ENCODE measurements around the gene CCDC38.

Gene CCDC38

GRCh38 chr12:95962222-95962621 lies 19.8 kb upstream of the CCDC38 start:
- no peak for DNase-seq (ENCODE audit: low read depth in 2 of 3, low spot score in 1 of 3)

GRCh38 chr12:95960241-95960640 lies 17.8 kb upstream of the CCDC38 start:
- DNase-seq (ENCODE audit: low read depth in 2 of 3, low spot score in 1 of 3): no peak

GRCh38 chr12:95959107-95959506 lies 16.7 kb upstream of the CCDC38 start:
- DNase-seq (ENCODE audit: low read depth in 2 of 3, low spot score in 1 of 3): no peak

- no peak for DNase-seq (ENCODE audit: low read depth in 2 of 3, low spot score in 1 of 3)
Observed at GRCh38 chr12:95956557-95957145, 14.2 kb upstream of the CCDC38 start.

- no peak for DNase-seq (ENCODE audit: low read depth in 2 of 3, low spot score in 1 of 3)
Observed at GRCh38 chr12:95955549-95956159, 13.2 kb upstream of the CCDC38 start.

- DNase-seq (ENCODE audit: low read depth in 2 of 3, low spot score in 1 of 3): no peak
Observed at GRCh38 chr12:95953000-95953399, 10.6 kb upstream of the CCDC38 start.

- DNase-seq (ENCODE audit: low read depth in 2 of 3, low spot score in 1 of 3): no peak
Observed at GRCh38 chr12:95951515-95951914, 9.1 kb upstream of the CCDC38 start.

GRCh38 chr12:95949477-95950206 lies 7.2 kb upstream of the CCDC38 start:
- DNase-seq (ENCODE audit: low read depth in 2 of 3, low spot score in 1 of 3): no peak

- no peak for DNase-seq (ENCODE audit: low read depth in 2 of 3, low spot score in 1 of 3)
Observed at GRCh38 chr12:95944108-95944704, 1.8 kb upstream of the CCDC38 start.

GRCh38 chr12:95943330-95943842 lies 972 bp upstream of the CCDC38 start, which contains the start of gene AMDHD1:
AMDHD1 (plus strand) TSS chr12:95943331; CDS start chr12:95943399, 68 bp downstream.
- peak; percentile 28 to 44 (median 33) for DNase-seq (ENCODE audit: low read depth in 2 of 3, low spot score in 1 of 3)

GRCh38 chr12:95942101-95942523 lies 302 bp downstream of the CCDC38 start:
- DNase-seq (ENCODE audit: low read depth in 2 of 3, low spot score in 1 of 3): peak in 1 of 3 donors; percentile 10

- no peak for DNase-seq (ENCODE audit: low read depth in 2 of 3, low spot score in 1 of 3)
Observed at GRCh38 chr12:95940514-95940913, 1.9 kb downstream of the CCDC38 start.

- no peak for DNase-seq (ENCODE audit: low read depth in 2 of 3, low spot score in 1 of 3)
Observed at GRCh38 chr12:95922231-95922630, 20.2 kb downstream of the CCDC38 start.

- no peak for DNase-seq (ENCODE audit: low read depth in 2 of 3, low spot score in 1 of 3)
Observed at GRCh38 chr12:95919110-95919509, 23.3 kb downstream of the CCDC38 start.

- peak in 2 of 3 donors; percentile 10 to 50 for DNase-seq (ENCODE audit: low read depth in 2 of 3, low spot score in 1 of 3)
Observed at GRCh38 chr12:95918194-95918993, 24.0 kb downstream of the CCDC38 start.

- no peak for DNase-seq (ENCODE audit: low read depth in 2 of 3, low spot score in 1 of 3)
Observed at GRCh38 chr12:95909871-95910270, 32.5 kb downstream of the CCDC38 start.

GRCh38 chr12:95908573-95908972 lies 33.8 kb downstream of the CCDC38 start:
- DNase-seq (ENCODE audit: low read depth in 2 of 3, low spot score in 1 of 3): no peak

- DNase-seq (ENCODE audit: low read depth in 2 of 3, low spot score in 1 of 3): no peak
Observed at GRCh38 chr12:95898081-95898480, 44.3 kb downstream of the CCDC38 start.

- no peak for DNase-seq (ENCODE audit: low read depth in 2 of 3, low spot score in 1 of 3)
Observed at GRCh38 chr12:95896846-95897245, 45.6 kb downstream of the CCDC38 start.

- DNase-seq (ENCODE audit: low read depth in 2 of 3, low spot score in 1 of 3): no peak
Observed at GRCh38 chr12:95890958-95891357, 51.5 kb downstream of the CCDC38 start.

GRCh38 chr12:95887311-95887710 lies 55.1 kb downstream of the CCDC38 start:
- no peak for DNase-seq (ENCODE audit: low read depth in 2 of 3, low spot score in 1 of 3)

Data from stimulated activated CD4-positive, alpha-beta T cell treated with anti-CD3 and anti-CD28 coated beads, Interleukin-12 subunit alpha, Interleukin-12 subunit beta, amount 100 ng/mL, for 48 hours (primary cell).